Keratinocyte (primary cell): ENCODE data around the gene CLCN5. TPM values are rescaled to one million over a fixed set of nuclear protein-coding genes. Genes with fewer than 3 reads are reported as not detected.

Experiments used
- DNase-seq: peaks from one replicate; pipeline ENCODE4 v3.0.0-alpha.2; 2011; ENCODE audit warnings: low read depth, missing footprints, low spot score
- FAIRE-seq: peaks from 2 replicates; lab custom pipeline; 2011; peaks lifted over from hg19 to GRCh38; lab: Jason Lieb, UNC
- H2AFZ ChIP-seq: 2 replicates; pipeline ENCODE4 v1.6.0; 2012; ENCODE audit warnings: low read length, control low read depth, inconsistent platforms; ENCODE audit not compliant: control insufficient read depth
- H3K27ac ChIP-seq: 2 replicates; pipeline ENCODE4 v1.5.1; 2011; ENCODE audit warnings: low read length; ENCODE audit not compliant: control insufficient read depth, insufficient read depth
- H3K27me3 ChIP-seq: 3 replicates; pipeline ENCODE4 v1.6.0; 2011; ENCODE audit warnings: low read length; ENCODE audit not compliant: control insufficient read depth, insufficient read depth; ENCODE audit errors: extremely low read depth
- H3K36me3 ChIP-seq, 2 experiments: 2 replicates in 1 of 2; 3 replicates in 1 of 2; pipeline ENCODE4 v1.5.1; 2011; ENCODE audit warnings: low read length in 2 of 2, mild to moderate bottlenecking in 1 of 2; ENCODE audit not compliant: control insufficient read depth in 2 of 2, insufficient read depth in 2 of 2; ENCODE audit errors: extremely low read depth in 1 of 2
- H3K4me1 ChIP-seq: 3 replicates; pipeline ENCODE4 v1.5.1; 2011; ENCODE audit warnings: low read length; ENCODE audit not compliant: control insufficient read depth, insufficient read depth; ENCODE audit errors: extremely low read depth
- H3K4me2 ChIP-seq: 3 replicates; pipeline ENCODE4 v1.6.0; 2011; ENCODE audit warnings: low read depth, low read length; ENCODE audit not compliant: control insufficient read depth, insufficient read depth; ENCODE audit errors: extremely low read depth
- H3K4me3 ChIP-seq, 3 experiments: fragments of 200-600 bp in 1 of 3; sonication (generic) in 1 of 3; 2 replicates in 2 of 3; 3 replicates in 1 of 3; pipeline ENCODE4 v1.5.1; 2011 to 2016; ENCODE audit warnings: low read length in 3 of 3, mild to moderate bottlenecking in 3 of 3, control low read depth in 2 of 3, inconsistent platforms in 1 of 3, low read depth in 1 of 3, mixed read lengths in 1 of 3, mixed run types in 1 of 3, moderate library complexity in 1 of 3; ENCODE audit not compliant: control insufficient read depth in 2 of 3, insufficient read depth in 2 of 3; ENCODE audit errors: extremely low read depth in 1 of 3
- H3K79me2 ChIP-seq: 2 replicates; pipeline ENCODE4 v1.6.0; 2012; ENCODE audit warnings: low read length; ENCODE audit not compliant: control insufficient read depth, insufficient read depth
- H3K9ac ChIP-seq: 3 replicates; pipeline ENCODE4 v1.6.0; 2011; ENCODE audit warnings: low read length; ENCODE audit not compliant: control insufficient read depth, insufficient read depth; ENCODE audit errors: extremely low read depth
- H3K9me1 ChIP-seq: 3 replicates; pipeline ENCODE4 v1.6.0; 2011; ENCODE audit warnings: low read length; ENCODE audit not compliant: control insufficient read depth, insufficient read depth; ENCODE audit errors: extremely low read depth
- H3K9me3 ChIP-seq: 2 replicates; pipeline ENCODE4 v1.5.1; 2012; ENCODE audit warnings: low read depth, low read length; ENCODE audit not compliant: control insufficient read depth
- H4K20me1 ChIP-seq: 3 replicates; pipeline ENCODE4 v1.6.0; 2011; ENCODE audit warnings: low read length; ENCODE audit not compliant: control insufficient read depth, insufficient read depth; ENCODE audit errors: extremely low read depth
- EZH2 ChIP-seq: IDR thresholded peaks from one replicate; pipeline ENCODE4 v1.6.1; 2012; ENCODE audit warnings: inconsistent platforms, mild to moderate bottlenecking, low read length, moderate library complexity
- dilution Hi-C: fragments of 300-500 bp; cut with MboI; formaldehyde crosslinking; loops from one replicate; pipeline ENCODE4 v1.7.0; 2020; ENCODE audit warnings: low sequenced_read_pairs; ENCODE audit not compliant: extremely low pct_ligation_motif_present
- polyA plus RNA-seq, 5 experiments: library from polyadenylated mRNA; depleted of rRNA in 3 of 5; stranded (reverse) in 3 of 5; stranded (forward) in 1 of 5; unstranded in 1 of 5; fragments of >200 nt; gene quantifications; 1 replicate in 1 of 5; 2 replicates in 3 of 5; 3 replicates in 1 of 5; pipeline versions ENCODE4 v1.2.1 to v1.2.3, GENCODE V29; 2011 to 2012; ENCODE audit warnings: missing spikeins in 2 of 5, low read depth in 1 of 5, low replicate concordance in 1 of 5
- TF ChIP-seq, protein P1 (sequence below), 3 experiments: IDR thresholded peaks in 1 of 3; conservative IDR thresholded peaks in 1 of 3; optimal IDR thresholded peaks in 1 of 3; 2 replicates in 2 of 3; 3 replicates in 1 of 3; pipeline versions ENCODE3 to v1.5.1; 2011; ENCODE audit warnings: low read length in 3 of 3, mild to moderate bottlenecking in 3 of 3, moderate library complexity in 2 of 3, control low read depth in 1 of 3, inconsistent platforms in 1 of 3; ENCODE audit not compliant: insufficient read depth in 2 of 3; ENCODE audit errors: extremely low read depth in 1 of 3

CLCN5 gene
- polyA plus RNA-seq, 1 donor (not counting 4 experiments of a cell fraction or from before 2014, with no cell fraction given), result 3.9 TPM

DNA sequence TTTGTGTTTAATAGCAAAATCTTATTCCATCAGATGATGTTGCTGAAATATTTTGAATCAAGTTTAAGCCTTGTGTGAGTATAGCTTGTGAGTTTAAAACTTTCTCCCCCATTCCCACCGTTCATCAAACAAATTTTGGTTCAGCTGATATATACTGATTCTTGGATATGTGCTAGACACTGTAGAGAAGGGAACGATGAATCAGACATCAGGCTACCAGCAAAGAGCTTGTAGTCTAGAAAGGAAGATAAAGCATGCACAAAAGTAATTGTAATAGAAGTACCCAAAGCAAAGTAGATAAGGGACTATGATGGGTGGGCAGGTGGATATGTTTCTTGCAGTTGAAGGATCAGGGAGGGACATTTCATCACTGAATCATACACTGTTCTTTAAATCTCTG, 146.5 kb downstream of the CLCN5 start:
- H2AFZ ChIP-seq, result no peak overlapping the region
- no peaks in the 10 kb centered on the region for H3K9me3 ChIP-seq
- H3K27ac ChIP-seq, result no peak overlapping the region
- dilution Hi-C loops, result no loop called here
- H3K4me1 ChIP-seq, result no peaks in the 10 kb centered on the region
- FAIRE-seq (no peak), DNase-seq (no peak)
- H3K4me3 ChIP-seq, result no peak overlapping the region
- H3K9ac ChIP-seq, result no peak overlapping the region
- H4K20me1 ChIP-seq, result no peaks in the 10 kb centered on the region
- H3K27me3 ChIP-seq, result no peaks in the 10 kb centered on the region
- H3K4me2 ChIP-seq, result no peak overlapping the region
- no peaks in the 10 kb centered on the region for H3K79me2 ChIP-seq
- no peak for TF ChIP-seq EZH2
- TF ChIP-seq, protein P1, sequence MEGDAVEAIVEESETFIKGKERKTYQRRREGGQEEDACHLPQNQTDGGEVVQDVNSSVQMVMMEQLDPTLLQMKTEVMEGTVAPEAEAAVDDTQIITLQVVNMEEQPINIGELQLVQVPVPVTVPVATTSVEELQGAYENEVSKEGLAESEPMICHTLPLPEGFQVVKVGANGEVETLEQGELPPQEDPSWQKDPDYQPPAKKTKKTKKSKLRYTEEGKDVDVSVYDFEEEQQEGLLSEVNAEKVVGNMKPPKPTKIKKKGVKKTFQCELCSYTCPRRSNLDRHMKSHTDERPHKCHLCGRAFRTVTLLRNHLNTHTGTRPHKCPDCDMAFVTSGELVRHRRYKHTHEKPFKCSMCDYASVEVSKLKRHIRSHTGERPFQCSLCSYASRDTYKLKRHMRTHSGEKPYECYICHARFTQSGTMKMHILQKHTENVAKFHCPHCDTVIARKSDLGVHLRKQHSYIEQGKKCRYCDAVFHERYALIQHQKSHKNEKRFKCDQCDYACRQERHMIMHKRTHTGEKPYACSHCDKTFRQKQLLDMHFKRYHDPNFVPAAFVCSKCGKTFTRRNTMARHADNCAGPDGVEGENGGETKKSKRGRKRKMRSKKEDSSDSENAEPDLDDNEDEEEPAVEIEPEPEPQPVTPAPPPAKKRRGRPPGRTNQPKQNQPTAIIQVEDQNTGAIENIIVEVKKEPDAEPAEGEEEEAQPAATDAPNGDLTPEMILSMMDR (optimal IDR thresholded peaks at IDR 0.05 in 1 of 3, IDR thresholded peaks at IDR 0.05 in 1 of 3, conservative IDR thresholded peaks at IDR 0.05 in 1 of 3; ENCODE audit: extremely low read depth in 1 of 3, insufficient read depth in 2 of 3, low read length in 3 of 3), result no peak
- H3K9me1 ChIP-seq, result no peaks in the 10 kb centered on the region
- no peaks in the 10 kb centered on the region for H3K36me3 ChIP-seq

DNA sequence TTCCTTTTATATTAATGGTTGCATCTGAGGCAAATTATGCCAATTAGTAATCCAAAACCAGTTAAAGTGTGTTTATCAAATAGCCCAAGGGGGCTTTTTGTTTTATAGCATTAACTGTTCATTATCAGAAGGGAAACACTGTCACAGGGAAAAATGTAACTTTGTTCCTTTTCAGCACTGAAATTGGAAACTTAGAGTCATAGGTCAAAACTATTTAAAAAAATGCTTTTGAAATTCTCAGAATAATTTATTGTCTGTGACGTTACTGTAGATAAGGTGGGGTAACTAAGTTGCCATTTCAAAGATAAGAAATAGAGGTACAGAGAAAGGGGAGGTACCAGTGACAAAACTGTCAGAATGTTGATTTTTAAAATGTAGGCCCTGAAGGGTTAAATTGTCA, 149.1 kb downstream of the CLCN5 start:
- DNase-seq (no peak), FAIRE-seq (no peak)
- H3K27me3 ChIP-seq, result no peaks in the 10 kb centered on the region
- no peaks in the 10 kb centered on the region for H3K79me2 ChIP-seq
- no peak overlapping the region for H3K4me2 ChIP-seq
- no peak for TF ChIP-seq EZH2
- TF ChIP-seq, protein P1 (optimal IDR thresholded peaks at IDR 0.05 in 1 of 3, IDR thresholded peaks at IDR 0.05 in 1 of 3, conservative IDR thresholded peaks at IDR 0.05 in 1 of 3; ENCODE audit: extremely low read depth in 1 of 3, insufficient read depth in 2 of 3, low read length in 3 of 3), result no peak
- no peak overlapping the region for H3K9ac ChIP-seq
- H3K36me3 ChIP-seq, result no peaks in the 10 kb centered on the region
- H3K4me1 ChIP-seq, result no peaks in the 10 kb centered on the region
- no peaks in the 10 kb centered on the region for H3K9me3 ChIP-seq
- no peak overlapping the region for H2AFZ ChIP-seq
- no peak overlapping the region for H3K27ac ChIP-seq
- no peak overlapping the region for H3K4me3 ChIP-seq
- dilution Hi-C loops, result no loop called here
- no peaks in the 10 kb centered on the region for H3K9me1 ChIP-seq
- H4K20me1 ChIP-seq, result no peaks in the 10 kb centered on the region
